Inflammatory macrophage treated with lipopolysaccharide for 4 hours (primary cell): ENCODE results near the gene LMF1.
A peak's percentile ranks its signal among the peaks of the same experiment; 100 is the strongest.
"Not testable (repeated sequence)": the region's sequence is repeated elsewhere in the genome, so short reads cannot be mapped to it uniquely, and the experiment has no call there.

Experiments used
- DNase-seq: peaks from one replicate; pipeline ENCODE4 v3.0.0-alpha.2; 2020

The LMF1 gene

DNA sequence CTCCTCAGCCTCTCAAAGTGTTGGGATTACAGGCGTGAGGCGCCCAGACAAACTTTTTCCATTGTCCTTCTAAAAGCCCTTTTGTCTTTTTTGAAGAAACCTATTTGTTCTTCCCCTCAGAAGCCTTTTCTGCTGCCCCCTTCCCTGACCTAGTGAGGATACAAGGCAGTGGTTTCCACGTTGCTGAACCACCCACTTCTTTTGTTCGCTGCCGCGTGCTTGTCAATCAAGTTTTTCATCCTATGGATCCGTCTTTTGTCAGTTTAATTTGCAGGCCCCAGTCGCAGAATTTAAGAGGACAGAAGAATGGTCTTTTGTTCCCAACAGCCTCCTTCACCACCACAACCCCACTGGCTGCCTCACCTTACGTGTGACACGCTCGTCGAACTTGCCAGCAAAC is 150.0 kb downstream of the LMF1 start:
- DNase-seq = no peak

DNA sequence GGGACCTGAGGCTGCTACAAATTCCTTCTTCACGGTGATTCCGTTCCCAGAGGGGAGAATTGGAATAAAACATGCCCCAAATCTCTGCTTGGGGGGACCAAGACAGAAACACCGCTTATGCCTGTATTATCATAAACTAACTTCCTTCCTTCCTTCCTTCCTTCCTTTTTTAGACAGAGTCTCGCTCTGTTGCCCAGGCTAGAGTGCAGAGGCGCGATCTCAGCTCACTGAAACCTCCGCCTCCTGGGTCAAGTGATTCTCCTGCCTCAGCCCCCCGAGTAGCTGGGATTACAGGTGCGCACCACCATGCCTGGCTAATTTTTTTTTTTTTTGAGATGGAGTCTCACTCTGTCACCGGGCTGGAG is 150.8 kb downstream of the LMF1 start:
- DNase-seq = not testable (repeated sequence)

- DNase-seq = no peak
Measured at GRCh38 chr16:819336-820043, 151.3 kb downstream of the LMF1 start.

DNA sequence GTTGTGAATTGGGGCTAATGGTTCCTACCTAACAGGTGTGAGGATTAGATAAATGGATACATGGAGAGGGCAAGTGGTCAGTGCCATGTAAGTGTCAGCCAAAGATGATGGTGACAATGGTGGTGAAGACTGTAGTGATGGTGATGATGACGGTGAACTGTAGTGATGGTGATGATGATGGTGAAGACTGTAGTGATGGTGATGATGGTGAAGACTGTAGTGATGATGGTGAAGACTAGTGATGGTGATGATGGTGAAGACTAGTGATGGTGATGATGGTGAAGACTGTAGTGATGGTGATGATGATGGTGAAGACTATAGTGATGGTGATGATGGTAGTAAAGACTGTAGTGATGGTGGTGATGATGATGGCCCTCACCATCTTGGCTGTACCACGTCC is 152.2 kb downstream of the LMF1 start:
- DNase-seq = no peak

- DNase-seq = no peak
Measured at GRCh38 chr16:818132-818531, 152.7 kb downstream of the LMF1 start.

DNA sequence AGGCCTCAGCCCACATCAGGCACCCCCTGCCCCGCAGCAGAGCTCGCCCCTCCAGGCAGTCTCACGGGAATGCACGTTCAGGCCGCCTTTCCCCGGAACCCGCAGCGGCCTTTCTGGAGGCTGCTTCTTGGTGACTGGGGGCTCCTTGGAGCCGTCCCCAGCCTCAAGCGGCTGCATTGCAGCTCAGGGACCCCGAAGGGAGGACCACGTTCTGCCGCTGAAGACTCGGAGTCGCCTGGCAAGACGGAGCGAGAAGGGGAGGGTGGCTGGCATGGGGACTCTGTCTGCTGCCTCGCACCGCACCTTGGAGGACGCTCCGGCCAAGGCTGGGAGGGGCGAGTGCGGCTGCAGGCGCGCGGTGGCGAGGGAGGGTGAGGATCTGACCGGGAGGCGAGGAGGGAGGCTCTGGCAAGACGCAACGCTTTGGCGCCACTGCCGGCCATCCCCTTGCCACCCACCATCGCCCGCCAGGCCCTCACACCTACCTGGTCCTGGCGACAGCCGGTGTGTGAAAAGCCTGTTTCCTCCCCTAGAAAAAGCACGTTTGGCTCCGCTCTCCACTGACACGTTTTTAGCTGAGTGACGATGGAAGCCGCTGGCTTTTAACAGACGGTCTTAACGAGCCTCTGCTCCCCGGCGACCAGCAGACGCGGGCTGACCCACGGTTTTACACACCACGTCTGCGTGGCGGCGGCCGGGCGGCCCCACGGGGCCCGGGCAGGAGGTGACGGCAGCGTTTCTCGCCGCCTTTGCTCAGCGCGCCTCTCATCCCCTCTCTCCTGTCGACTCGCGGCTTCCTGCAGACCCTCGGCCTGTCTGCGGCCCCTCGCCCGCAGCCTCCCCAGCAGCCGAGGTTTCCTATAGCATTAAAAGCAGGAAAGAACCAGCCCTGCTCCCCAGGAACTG is 153.5 kb downstream of the LMF1 start:
- DNase-seq = no peak

DNA sequence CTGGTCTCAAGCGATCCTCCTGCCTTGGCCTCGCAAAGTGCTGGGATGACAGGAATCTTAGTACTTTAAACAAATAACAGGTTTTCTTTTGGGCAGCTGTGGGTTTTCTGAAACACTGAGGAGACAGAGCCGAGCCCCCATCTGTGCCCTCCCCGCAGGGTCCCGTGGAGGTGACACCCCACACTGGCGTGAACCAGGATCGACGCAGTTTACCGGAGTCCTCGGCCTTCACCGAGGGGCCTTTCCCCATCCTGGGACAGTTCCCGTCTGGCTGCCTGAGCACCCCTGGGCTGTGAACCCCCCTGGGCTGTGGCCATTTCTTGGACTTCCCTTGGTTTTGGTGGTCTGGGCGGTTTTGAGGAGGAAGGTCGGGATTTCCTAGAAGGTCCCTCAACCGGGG is 154.9 kb downstream of the LMF1 start:
- no peak for DNase-seq

- DNase-seq = no peak
Measured at GRCh38 chr16:814974-815373, 155.8 kb downstream of the LMF1 start.

DNA sequence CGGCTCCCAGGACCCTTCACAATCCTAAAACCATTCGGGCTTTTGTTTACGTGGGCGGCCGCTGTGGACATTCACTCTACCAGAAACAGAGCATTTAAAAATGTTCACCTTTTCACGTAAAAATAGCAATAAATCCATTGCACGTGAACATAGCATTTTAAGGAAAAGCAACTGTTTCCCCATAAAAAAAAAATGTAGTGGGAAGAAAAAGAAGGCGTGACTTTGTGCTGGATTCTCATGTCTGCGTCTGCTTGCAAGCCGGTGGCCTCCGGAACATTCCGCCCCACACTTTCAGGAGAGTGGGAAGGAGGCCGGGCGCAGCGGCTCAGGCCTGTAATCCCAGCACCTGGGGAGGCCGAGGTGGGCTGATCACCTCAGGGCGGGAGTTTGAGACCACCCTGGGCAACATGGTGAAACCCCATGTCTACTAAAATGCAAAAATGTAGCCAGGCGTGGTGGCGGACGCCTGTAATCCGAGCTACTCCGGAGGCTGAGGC is 156.8 kb downstream of the LMF1 start:
- DNase-seq = no peak

DNA sequence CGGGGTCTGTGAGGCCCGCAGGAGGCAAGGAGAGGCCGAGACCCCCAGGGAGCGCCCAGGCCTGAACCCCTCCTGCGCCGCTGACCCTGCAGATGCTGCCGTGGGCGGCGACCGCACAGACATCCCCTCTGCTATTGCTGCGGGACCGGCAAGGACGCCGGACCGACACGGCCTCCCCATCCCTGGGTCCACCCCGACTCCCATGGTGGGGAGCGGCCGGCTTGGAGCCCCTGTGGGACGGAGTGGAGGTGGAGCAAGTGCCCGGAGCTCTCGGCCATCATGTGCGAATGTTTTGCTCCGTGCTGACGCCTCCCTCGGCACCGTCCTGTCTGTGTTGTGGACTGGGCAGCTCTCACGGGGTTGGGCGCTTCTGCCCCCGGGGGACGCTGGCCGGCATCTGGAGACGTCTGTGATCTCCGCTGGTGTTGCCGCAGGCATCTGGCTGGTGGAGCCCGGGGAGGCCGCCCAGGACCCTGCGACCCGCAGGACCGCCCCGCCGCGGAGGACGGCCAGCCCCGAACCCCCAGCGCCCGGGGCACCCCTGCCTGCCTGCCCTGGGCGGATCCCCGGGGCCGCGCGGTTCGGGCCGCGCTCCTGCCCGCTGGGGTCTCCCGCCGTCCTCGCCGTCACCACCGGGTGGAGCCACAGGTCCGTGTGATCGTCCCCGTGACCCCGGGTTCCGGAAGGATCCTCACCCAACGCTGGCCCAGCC is 157.4 kb downstream of the LMF1 start:
- DNase-seq = peak; percentile 27

DNA sequence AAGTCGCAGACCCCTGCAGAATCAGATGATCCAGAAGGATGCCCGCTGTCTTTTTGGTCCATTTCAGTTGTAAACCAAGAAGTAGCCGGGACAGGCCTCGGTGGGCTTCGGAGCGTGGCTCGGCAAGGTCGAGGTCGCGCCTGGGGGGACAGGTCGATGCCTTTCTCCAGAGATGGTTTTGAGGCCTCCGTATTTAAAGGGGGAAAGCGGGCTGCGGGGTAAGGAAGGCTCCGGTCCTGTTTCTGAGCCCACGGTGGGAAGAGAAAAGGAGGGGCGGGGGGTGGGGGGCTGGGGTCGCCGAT is 162.7 kb downstream of the LMF1 start:
- DNase-seq = no peak

DNA sequence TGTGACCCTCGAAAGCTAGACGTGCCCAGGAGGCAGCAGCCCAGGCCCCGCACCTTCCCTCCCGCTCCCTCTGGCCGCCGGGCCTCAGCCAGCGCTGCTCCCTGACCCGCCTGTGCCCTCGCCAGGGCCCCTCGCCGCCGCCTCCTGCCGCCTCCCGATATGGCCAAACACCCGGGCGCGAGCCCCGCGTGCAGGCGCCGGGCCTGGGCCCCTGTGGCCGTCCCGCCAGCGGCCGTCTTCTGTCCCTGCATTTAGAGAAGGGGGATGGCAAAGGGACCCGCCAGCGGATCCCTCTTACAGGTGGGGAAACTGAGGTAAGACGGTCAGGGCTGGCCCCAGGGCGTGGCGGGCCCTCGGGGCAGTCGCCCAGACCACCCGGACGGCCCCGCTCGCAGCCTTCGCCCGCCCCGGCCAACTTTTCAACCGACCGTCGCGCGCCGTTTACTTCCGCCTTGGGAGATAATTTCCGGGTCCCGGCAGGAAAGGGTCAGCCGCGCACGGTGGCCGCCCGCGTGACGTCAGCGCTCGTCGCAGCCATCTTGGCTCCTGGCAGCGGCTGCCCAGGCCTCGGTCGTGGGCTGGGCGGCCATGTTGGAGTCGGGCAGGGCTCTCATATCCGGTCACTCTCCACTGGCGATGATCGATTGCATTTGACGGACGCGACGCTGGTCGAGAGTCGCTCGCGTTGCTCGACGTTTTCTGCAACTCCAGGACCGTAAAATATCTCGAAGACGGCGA is 163.3 kb downstream of the LMF1 start:
- DNase-seq = peak; percentile 95

GRCh38 chr16:805474-805873 is 165.3 kb downstream of the LMF1 start:
- no peak for DNase-seq

GRCh38 chr16:804193-805048 is 166.4 kb downstream of the LMF1 start:
- DNase-seq = no peak

DNA sequence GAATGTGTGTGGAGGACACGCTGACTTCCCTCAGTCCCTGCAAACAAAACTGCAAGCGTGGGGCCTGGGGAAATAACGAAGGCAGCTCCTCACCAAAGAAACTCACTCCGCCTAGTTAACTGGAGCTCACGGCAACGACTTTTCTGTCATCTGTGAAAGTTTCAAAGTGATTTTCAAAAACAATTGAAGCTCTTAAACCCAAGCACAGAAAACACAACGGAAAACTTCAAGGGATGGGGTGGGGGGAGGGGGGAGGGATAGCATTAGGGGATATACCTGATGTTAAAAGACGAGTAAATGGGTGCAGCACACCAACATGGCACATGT is 167.1 kb downstream of the LMF1 start:
- no peak for DNase-seq
